ENCODE results near the gene MACC1.

The MACC1 gene

DNA sequence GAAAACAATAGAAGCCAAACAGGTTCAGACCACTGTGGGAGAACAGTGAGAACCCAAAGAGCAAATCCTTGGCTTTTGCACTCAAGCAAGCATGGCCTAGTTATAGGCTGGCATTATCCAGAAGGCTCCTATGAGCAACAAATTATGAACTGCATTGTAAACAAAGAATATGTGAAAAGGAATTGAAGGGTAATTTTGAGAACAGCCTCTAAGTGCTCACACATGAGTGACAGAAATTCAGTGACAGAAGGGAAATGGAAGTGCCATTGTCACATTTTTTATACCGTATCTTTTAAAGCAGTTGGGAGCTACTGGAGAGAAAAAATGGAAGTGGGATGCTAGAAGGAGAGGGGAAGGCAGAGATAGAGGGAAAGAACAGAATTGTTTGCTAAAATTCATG lies 114.2 kb downstream of the MACC1 start:
- no peak for ATAC-seq (replicated peaks)

DNA sequence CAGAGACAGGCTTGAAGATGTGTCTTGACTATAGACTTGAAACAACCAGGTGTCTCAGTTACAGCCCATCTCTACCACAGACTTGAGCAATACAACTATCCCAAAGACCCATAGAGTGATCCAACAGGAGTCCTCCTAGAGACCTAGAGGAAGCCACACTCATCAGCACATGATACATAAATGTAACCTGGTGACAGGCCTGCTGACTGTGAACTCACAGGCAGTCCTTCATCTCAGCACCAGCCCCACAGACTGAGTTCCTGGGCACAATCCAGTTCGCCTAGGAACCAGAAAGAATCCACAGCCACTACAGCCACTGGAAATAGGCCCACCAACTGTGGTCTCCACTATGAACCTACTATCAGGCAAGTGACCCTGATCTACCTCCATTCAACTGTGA lies 121.3 kb downstream of the MACC1 start:
- no peak overlapping the region for H3K27ac Mint-ChIP-seq
- H3K36me3 Mint-ChIP-seq: peaks cover 8 to 15% of the 10 kb centered on the region in 2 donors
- ATAC-seq (replicated peaks) (no peak), DNase-seq (no peak)
- H3K4me3 Mint-ChIP-seq: no peak overlapping the region
- peaks cover 0 to 4% of the 10 kb centered on the region in 2 donors for H3K4me1 Mint-ChIP-seq
- H3K9me3 Mint-ChIP-seq: peaks cover 8 to 16% of the 10 kb centered on the region in 2 donors
- H3K27me3 Mint-ChIP-seq: no peaks in the 10 kb centered on the region

More for the DNA sequence above, 114.2 kb downstream of the MACC1 start:
- Mint-ChIP-seq H3K27ac (no peak overlapping the region), H3K36me3 (no peaks in the 10 kb centered on the region), H3K9me3 (no peaks in the 10 kb centered on the region), H3K4me3 (no peak overlapping the region), H3K27me3 (no peaks in the 10 kb centered on the region), H3K4me1 (no peaks in the 10 kb centered on the region)
- DNase-seq: no peak

- ATAC-seq (replicated peaks) (no peak), DNase-seq (no peak)
- Mint-ChIP-seq H3K4me3 (no peak overlapping the region), H3K27ac (no peak overlapping the region), H3K27me3 (no peaks in the 10 kb centered on the region), H3K9me3 (peaks cover 8 to 16% of the 10 kb centered on the region in 2 donors), H3K36me3 (peaks cover 8 to 15% of the 10 kb centered on the region in 2 donors), H3K4me1 (peaks cover 0 to 4% of the 10 kb centered on the region in 2 donors)
Observed at GRCh38 chr7:20095436-20095835, 121.7 kb downstream of the MACC1 start.

- H3K27ac Mint-ChIP-seq: no peak overlapping the region
- ATAC-seq (replicated peaks) (no peak), DNase-seq (no peak)
- H3K4me1 Mint-ChIP-seq: peaks cover 0 to 5% of the 10 kb centered on the region in 2 donors
- H3K9me3 Mint-ChIP-seq: peaks cover 2 to 6% of the 10 kb centered on the region in 2 donors
- no peak overlapping the region for H3K4me3 Mint-ChIP-seq
- peaks cover 4 to 9% of the 10 kb centered on the region in 2 donors for H3K36me3 Mint-ChIP-seq
- no peaks in the 10 kb centered on the region for H3K27me3 Mint-ChIP-seq
Observed at GRCh38 chr7:20089431-20089830, 127.8 kb downstream of the MACC1 start.

DNA sequence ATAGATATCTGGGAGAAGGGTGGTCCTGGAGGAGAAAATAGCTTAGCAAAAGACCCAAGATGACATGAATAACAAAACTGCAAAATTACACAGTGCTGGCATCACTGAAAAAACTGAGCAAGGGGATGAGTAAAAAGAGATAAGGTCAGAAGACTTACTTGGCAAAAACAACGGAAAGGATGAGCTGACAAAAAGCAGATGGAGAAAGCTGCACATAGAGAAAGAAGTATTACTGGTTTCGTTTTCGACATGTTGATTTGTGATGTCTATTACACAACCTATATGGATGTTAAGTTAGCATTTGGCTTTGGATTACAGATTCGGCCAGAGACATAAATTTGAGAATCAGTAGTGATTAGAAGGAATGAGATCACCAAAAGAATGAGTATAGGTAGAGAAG lies 132.1 kb downstream of the MACC1 start:
- Mint-ChIP-seq H3K27ac (no peak overlapping the region), H3K36me3 (peaks cover 3 to 4% of the 10 kb centered on the region in 2 donors), H3K4me3 (no peak overlapping the region), H3K27me3 (no peaks in the 10 kb centered on the region), H3K9me3 (no peaks in the 10 kb centered on the region), H3K4me1 (peaks cover 0 to 3% of the 10 kb centered on the region in 2 donors)
- DNase-seq (no peak), ATAC-seq (replicated peaks) (no peak)
